ENCODE results near the gene ZNF462.
A peak's percentile ranks its signal among the peaks of the same experiment; 100 is the strongest.
"Not testable (repeated sequence)": the region's sequence is repeated elsewhere in the genome, so short reads cannot be mapped to it uniquely, and the experiment has no call there.

Gene ZNF462

GRCh38 chr9:106963684-106964083 is 100.7 kb downstream of the ZNF462 start:
- DNase-seq: no peak

- DNase-seq: no peak
These were observed 101.4 kb downstream of the ZNF462 start for GRCh38 chr9:106964329-106964728.

GRCh38 chr9:106964822-106965525 is 102.0 kb downstream of the ZNF462 start:
- no peak for DNase-seq

- no peak for DNase-seq
These were observed 103.5 kb downstream of the ZNF462 start for GRCh38 chr9:106966481-106966880.

- peak; percentile 92 for DNase-seq
These were observed 106.7 kb downstream of the ZNF462 start for GRCh38 chr9:106969696-106970095.

GRCh38 chr9:106970219-106970975 is 107.4 kb downstream of the ZNF462 start:
- DNase-seq: no peak

GRCh38 chr9:106970976-106971457 is 108.1 kb downstream of the ZNF462 start:
- no peak for DNase-seq

- no peak for DNase-seq
These were observed 109.1 kb downstream of the ZNF462 start for GRCh38 chr9:106972082-106972481.

GRCh38 chr9:106974341-106974740 is 111.4 kb downstream of the ZNF462 start:
- no peak for DNase-seq

GRCh38 chr9:106976772-106977171 is 113.8 kb downstream of the ZNF462 start:
- no peak for DNase-seq

GRCh38 chr9:106980551-106981101 is 117.7 kb downstream of the ZNF462 start:
- no peak for DNase-seq

- DNase-seq: no peak
These were observed 118.7 kb downstream of the ZNF462 start for GRCh38 chr9:106981396-106982287.

GRCh38 chr9:106982636-106983035 is 119.7 kb downstream of the ZNF462 start:
- DNase-seq: no peak

- no peak for DNase-seq
These were observed 120.4 kb downstream of the ZNF462 start for GRCh38 chr9:106983346-106983745.

- not testable (repeated sequence) for DNase-seq
These were observed 126.9 kb downstream of the ZNF462 start for GRCh38 chr9:106989904-106990303.

- DNase-seq: no peak
These were observed 129.2 kb downstream of the ZNF462 start for GRCh38 chr9:106992186-106992585.

- no peak for DNase-seq
These were observed 130.6 kb downstream of the ZNF462 start for GRCh38 chr9:106993603-106994002.

GRCh38 chr9:106994463-106994862 is 131.5 kb downstream of the ZNF462 start:
- no peak for DNase-seq

- no peak for DNase-seq
These were observed 137.3 kb downstream of the ZNF462 start for GRCh38 chr9:107000218-107000617.

- DNase-seq: no peak
These were observed 142.2 kb downstream of the ZNF462 start for GRCh38 chr9:107005201-107005600.

- DNase-seq: no peak
These were observed 144.4 kb downstream of the ZNF462 start for GRCh38 chr9:107007402-107007801.

GRCh38 chr9:107008011-107008410 is 145.0 kb downstream of the ZNF462 start:
- DNase-seq: no peak

- no peak for DNase-seq
These were observed 145.5 kb downstream of the ZNF462 start for GRCh38 chr9:107008447-107008846.
